Right lobe of liver (tissue), 4 donors: ENCODE measurements around the gene HPX.

Experiments used
- CTCF ChIP-seq, 4 donors: fragments of 200-600 bp in 3 of 4; fragments of 450-650 bp in 1 of 4; IDR thresholded peaks; one replicate each; pipeline versions ENCODE4 v1.5.1 to v1.8.0; 2016 to 2022; ENCODE audit warnings: antibody characterized with exemption in 4 of 4, mild to moderate bottlenecking in 2 of 4
- POLR2A ChIP-seq: fragments of 450-650 bp; IDR thresholded peaks from one replicate; pipeline ENCODE4 v1.6.1; 2017; ENCODE audit warnings: antibody characterized with exemption, mild to moderate bottlenecking
- donor health status: DM: no; HTN: no; CAD: no.
- donor health status: DM: no; HTN: no; CAD: no.
- donor health status: DM: no; HTN: yes; CAD: no.

GRCh38 chr11:6433998-6434660 is 6.7 kb downstream of the HPX start:
- TF ChIP-seq CTCF (IDR thresholded peaks at IDR 0.05), result no peak
- no peak for TF ChIP-seq POLR2A
